ENCODE data around the gene MED22.

DNA sequence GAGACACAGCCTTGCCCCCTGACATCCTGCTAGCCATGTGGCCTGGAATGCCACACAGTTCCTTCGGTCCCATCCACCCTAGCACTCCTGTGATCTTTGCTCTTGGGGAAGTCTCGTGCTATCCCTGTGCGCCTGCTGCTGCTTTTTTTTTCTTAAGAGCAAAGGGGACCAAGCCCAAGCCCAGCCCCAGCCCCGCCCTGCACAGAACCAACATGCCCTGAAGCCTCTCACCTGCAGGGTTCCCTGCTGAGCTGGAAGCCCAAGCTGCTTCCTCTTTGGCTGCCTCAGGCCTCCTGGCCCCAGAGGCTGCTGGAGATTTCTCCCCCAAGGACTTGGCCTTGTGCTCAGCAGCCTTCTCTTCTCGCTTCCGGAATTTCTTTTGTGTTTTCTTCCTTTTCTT, 13.8 kb downstream of the MED22 start:
- TF ChIP-seq, protein P1, sequence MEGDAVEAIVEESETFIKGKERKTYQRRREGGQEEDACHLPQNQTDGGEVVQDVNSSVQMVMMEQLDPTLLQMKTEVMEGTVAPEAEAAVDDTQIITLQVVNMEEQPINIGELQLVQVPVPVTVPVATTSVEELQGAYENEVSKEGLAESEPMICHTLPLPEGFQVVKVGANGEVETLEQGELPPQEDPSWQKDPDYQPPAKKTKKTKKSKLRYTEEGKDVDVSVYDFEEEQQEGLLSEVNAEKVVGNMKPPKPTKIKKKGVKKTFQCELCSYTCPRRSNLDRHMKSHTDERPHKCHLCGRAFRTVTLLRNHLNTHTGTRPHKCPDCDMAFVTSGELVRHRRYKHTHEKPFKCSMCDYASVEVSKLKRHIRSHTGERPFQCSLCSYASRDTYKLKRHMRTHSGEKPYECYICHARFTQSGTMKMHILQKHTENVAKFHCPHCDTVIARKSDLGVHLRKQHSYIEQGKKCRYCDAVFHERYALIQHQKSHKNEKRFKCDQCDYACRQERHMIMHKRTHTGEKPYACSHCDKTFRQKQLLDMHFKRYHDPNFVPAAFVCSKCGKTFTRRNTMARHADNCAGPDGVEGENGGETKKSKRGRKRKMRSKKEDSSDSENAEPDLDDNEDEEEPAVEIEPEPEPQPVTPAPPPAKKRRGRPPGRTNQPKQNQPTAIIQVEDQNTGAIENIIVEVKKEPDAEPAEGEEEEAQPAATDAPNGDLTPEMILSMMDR (IDR thresholded peaks at IDR 0.05) = no peak
- no peak for TF ChIP-seq POLR2A (IDR thresholded peaks at IDR 0.05)
